GM21825 (cell line): ENCODE data around the gene MAPKBP1.
"Not testable (repeated sequence)": the region's sequence is repeated elsewhere in the genome, so short reads cannot be mapped to it uniquely, and the experiment has no call there.

Experiments used
- ATAC-seq: cut with Tn5 transposase; IDR thresholded peaks from one replicate; pipeline ENCODE4 v1.9.1; 2021; ENCODE audit warnings: mild to moderate bottlenecking, moderate library complexity; ENCODE audit not compliant: unreplicated experiment

The MAPKBP1 gene

GRCh38 chr15:41824062-41824745, 49.9 kb downstream of the MAPKBP1 start:
- ATAC-seq = no peak

- no peak for ATAC-seq
Observed at GRCh38 chr15:41825145-41825544, 50.9 kb downstream of the MAPKBP1 start.

GRCh38 chr15:41825572-41826535, 51.6 kb downstream of the MAPKBP1 start:
- ATAC-seq = no peak

GRCh38 chr15:41827290-41827879, 53.1 kb downstream of the MAPKBP1 start:
- ATAC-seq = no peak

- ATAC-seq = peak; percentile 71
Observed at GRCh38 chr15:41827880-41828806, 53.9 kb downstream of the MAPKBP1 start, which contains the start of gene JMJD7. TSS of gene JMJD7 (plus strand) at chr15:41828092. CDS start at chr15:41828125, 33 bp downstream.

- ATAC-seq = no peak
Observed at GRCh38 chr15:41828807-41829141, 54.5 kb downstream of the MAPKBP1 start.

- ATAC-seq = no peak
Observed at GRCh38 chr15:41829959-41830646, 55.8 kb downstream of the MAPKBP1 start.

GRCh38 chr15:41831291-41831690, 57.0 kb downstream of the MAPKBP1 start:
- ATAC-seq = not testable (repeated sequence)

- no peak for ATAC-seq
Observed at GRCh38 chr15:41832208-41832607, 57.9 kb downstream of the MAPKBP1 start.

- no peak for ATAC-seq
Observed at GRCh38 chr15:41832875-41833274, 58.6 kb downstream of the MAPKBP1 start.

- no peak for ATAC-seq
Observed at GRCh38 chr15:41834096-41834495, 59.8 kb downstream of the MAPKBP1 start.

- ATAC-seq = no peak
Observed at GRCh38 chr15:41836073-41836472, 61.8 kb downstream of the MAPKBP1 start.

GRCh38 chr15:41836713-41837454, 62.6 kb downstream of the MAPKBP1 start:
- no peak for ATAC-seq

- no peak for ATAC-seq
Observed at GRCh38 chr15:41838400-41838897, 64.2 kb downstream of the MAPKBP1 start, which contains the start of gene PLA2G4B. TSS of gene PLA2G4B (plus strand) at chr15:41838847. CDS start at chr15:41838914, 67 bp downstream.

- no peak for ATAC-seq
Observed at GRCh38 chr15:41839781-41840491, 65.7 kb downstream of the MAPKBP1 start.

- no peak for ATAC-seq
Observed at GRCh38 chr15:41840673-41841072, 66.4 kb downstream of the MAPKBP1 start.

GRCh38 chr15:41841131-41841530, 66.8 kb downstream of the MAPKBP1 start:
- ATAC-seq = no peak

- no peak for ATAC-seq
Observed at GRCh38 chr15:41842229-41842628, 67.9 kb downstream of the MAPKBP1 start.
